ENCODE data around the gene KMT5C. TPM values are rescaled to one million over a fixed set of nuclear protein-coding genes. Genes with fewer than 3 reads are reported as not detected.

The KMT5C gene
- total and polyA plus RNA-seq, 2 experiments from 2014 or later = 14.2 to 34.3 TPM

- H3K36me3 Mint-ChIP-seq (ENCODE audit: low read depth) = peaks cover 49% of the 10 kb centered on the region
- peaks cover 12% of the 10 kb centered on the region for H3K27me3 ChIP-seq (ENCODE audit: insufficient read depth)
- H3K4me1 Mint-ChIP-seq = peaks cover 45% of the 10 kb centered on the region
- ATAC-seq (peak; percentile 78), DNase-seq (ENCODE audit: low spot score) (peak; percentile 99)
- peaks cover 45% of the 10 kb centered on the region for H4K20me1 ChIP-seq (replicated peaks; ENCODE audit: insufficient read depth)
- peaks cover 11% of the 10 kb centered on the region; the same call in 1 of the 2 replicates for H3K36me3 ChIP-seq (ENCODE audit: insufficient read depth)
- H3K4me1 ChIP-seq (ENCODE audit: insufficient read depth) = peaks cover 46% of the 10 kb centered on the region
- peaks cover 5% of the 10 kb centered on the region; the same call in 2 of the 3 replicates for H3K9me3 Mint-ChIP-seq
- peak overlapping the region; percentile 51 for H3K4me2 ChIP-seq
- H3F3A ChIP-seq (replicated peaks; ENCODE audit: low read depth) = peaks cover 50% of the 10 kb centered on the region
- peak overlapping the region; percentile 99 for H3K4me3 ChIP-seq
- no peaks in the 10 kb centered on the region for H3K9me2 ChIP-seq (ENCODE audit: insufficient read depth)
- peaks cover 50% of the 10 kb centered on the region for H3K27me3 Mint-ChIP-seq (ENCODE audit: insufficient read depth, low read depth, poor library complexity)
- TF ChIP-seq EZH2phosphoT487 (IDR thresholded peaks at IDR 0.05; ENCODE audit: unreplicated experiment) = no peak
- no peak for TF ChIP-seq STAT1 (IDR thresholded peaks at IDR 0.05; ENCODE audit: unreplicated experiment)
- no peak overlapping the region for H2AFZ ChIP-seq
- peak overlapping the region; percentile 99 for H3K4me3 Mint-ChIP-seq
- peaks cover 33% of the 10 kb centered on the region for H3K79me2 ChIP-seq (replicated peaks; ENCODE audit: insufficient read depth)
- H3K27ac Mint-ChIP-seq = peak overlapping the region; percentile 98
- H3K27ac ChIP-seq (ENCODE audit: low read depth) = peak overlapping the region; percentile 11; the same call in 1 of the 2 replicates
These were observed 45.4 kb downstream of the KMT5C start for GRCh38 chr19:55384920-55385723.

- Histone ChIP-seq H3K4me3 (peak within 1 kb of the TSS; percentile 99), H3K9me2 (ENCODE audit: insufficient read depth) (no peaks in the 10 kb centered on the region), H2AFZ (no peak within 1 kb of the TSS), H3K27ac (ENCODE audit: low read depth) (peak within 1 kb of the TSS; percentile 21; the same call in 1 of the 2 replicates), H3F3A (replicated peaks; ENCODE audit: low read depth) (peaks cover 57% of the 10 kb centered on the region), H3K27me3 (ENCODE audit: insufficient read depth) (peaks cover 12% of the 10 kb centered on the region), H3K4me1 (ENCODE audit: insufficient read depth) (peaks cover 52% of the 10 kb centered on the region), H3K36me3 (ENCODE audit: insufficient read depth) (peaks cover 11% of the 10 kb centered on the region; the same call in 1 of the 2 replicates), H4K20me1 (replicated peaks; ENCODE audit: insufficient read depth) (peaks cover 46% of the 10 kb centered on the region), H3K4me2 (peak within 1 kb of the TSS; percentile 97), H3K79me2 (replicated peaks; ENCODE audit: insufficient read depth) (peaks cover 33% of the 10 kb centered on the region)
- Mint-ChIP-seq H3K27me3 (ENCODE audit: insufficient read depth, low read depth, poor library complexity) (peaks cover 56% of the 10 kb centered on the region), H3K27ac (peak within 1 kb of the TSS; percentile 98), H3K36me3 (ENCODE audit: low read depth) (peaks cover 56% of the 10 kb centered on the region), H3K4me1 (peaks cover 53% of the 10 kb centered on the region), H3K4me3 (peak within 1 kb of the TSS; percentile 99), H3K9me3 (peaks cover 5% of the 10 kb centered on the region)
- peak; percentile 99 for DNase-seq (ENCODE audit: low spot score)
- ATAC-seq = peak; percentile 49
- no peak; the same call in none of the 2 replicates for TF ChIP-seq ETS1 (IDR thresholded peaks at IDR 0.05)
- peak; percentile 100 for TF ChIP-seq POLR2AphosphoS5 (IDR thresholded peaks at IDR 0.05; ENCODE audit: low read depth)
- TF ChIP-seq EZH2phosphoT487 (IDR thresholded peaks at IDR 0.05; ENCODE audit: unreplicated experiment) = no peak
- peak; percentile 44; the same call in 1 of the 2 replicates for TF ChIP-seq ZNF114 (CRISPR knock-in tag; IDR thresholded peaks at IDR 0.05)
- no peak for TF ChIP-seq CTCF (conservative IDR thresholded peaks at IDR 0.05; ENCODE audit: low read depth in 2 of 2)
- TF ChIP-seq EZH2 (IDR thresholded peaks at IDR 0.05; ENCODE audit: low read depth, unreplicated experiment) = no peak
- no peak for TF ChIP-seq ZNF331 (CRISPR knock-in tag; IDR thresholded peaks at IDR 0.05; ENCODE audit: low read depth)
- no peak for TF ChIP-seq NANOG (IDR thresholded peaks at IDR 0.05; ENCODE audit: borderline replicate concordance)
- peak; percentile 72 for TF ChIP-seq CREB1 (CRISPR knock-in tag; IDR thresholded peaks at IDR 0.05; ENCODE audit: low read depth)
- peak; percentile 37 for TF ChIP-seq REST (IDR thresholded peaks at IDR 0.05; ENCODE audit: unreplicated experiment)
These were observed 46.2 kb downstream of the KMT5C start, which contains the start of gene RPL28 for GRCh38 chr19:55385724-55386492. RPL28 (plus strand) TSS chr19:55385932; CDS start chr19:55386358, 426 bp downstream.

All from GM23338 (cell line).